ENCODE results near the gene EIPR1. TPM values are rescaled to one million over a fixed set of nuclear protein-coding genes. Genes with fewer than 3 reads are reported as not detected.
"Not testable (repeated sequence)": the region's sequence is repeated elsewhere in the genome, so short reads cannot be mapped to it uniquely, and the experiment has no call there.

The EIPR1 gene
- total RNA-seq, 1 donor from 2014 or later: 8.4 TPM

DNA sequence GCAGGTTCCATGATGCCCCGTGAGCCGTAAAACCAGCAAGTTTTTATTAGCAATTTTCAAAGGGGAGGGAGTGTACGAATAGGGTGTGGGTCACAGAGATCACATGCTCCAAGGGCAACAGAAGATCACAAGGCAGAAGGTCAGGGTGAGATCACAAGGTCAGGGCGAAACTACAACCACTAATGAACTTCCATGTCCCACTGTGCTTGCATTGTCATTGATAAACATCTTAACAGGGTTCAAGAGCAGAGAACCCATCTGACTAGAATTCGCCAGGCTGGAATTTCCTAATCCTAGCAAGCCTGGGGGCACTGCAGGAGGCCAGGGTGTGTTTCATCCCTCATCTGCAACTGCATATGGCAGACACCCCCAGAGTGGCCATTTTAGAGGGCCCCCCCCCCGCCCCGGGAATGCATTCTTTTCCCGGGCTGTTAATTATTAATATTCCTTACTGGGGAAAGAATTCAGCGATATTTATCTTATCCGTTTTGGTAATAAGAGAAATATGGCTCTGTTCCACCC, 178.9 kb downstream of the EIPR1 start:
- ATAC-seq (ENCODE audit: poor library complexity): not testable (repeated sequence)

DNA sequence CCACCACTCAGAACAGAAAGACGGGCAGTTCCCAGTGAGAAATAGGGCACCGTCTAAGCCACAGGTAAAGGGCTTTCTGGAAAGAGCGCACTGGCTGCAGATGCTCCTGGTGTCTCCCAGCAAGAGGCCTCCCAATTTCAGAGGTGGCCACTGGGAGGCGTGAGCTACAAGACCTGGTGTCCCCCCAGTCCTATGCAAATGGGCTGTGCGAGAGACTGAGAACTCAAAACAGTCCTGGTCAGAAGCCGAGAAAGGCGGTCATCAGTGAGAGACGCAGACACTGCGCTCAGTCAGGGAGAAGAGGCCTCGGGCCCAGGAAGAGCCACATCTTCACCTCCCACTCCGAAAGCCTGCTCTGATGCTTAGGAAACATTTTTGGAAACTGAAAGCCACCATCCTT, 179.5 kb downstream of the EIPR1 start:
- DNase-seq (no peak), ATAC-seq (ENCODE audit: poor library complexity) (no peak)
- intact Hi-C loops (cut with DNase I): no loop called here

More for the DNA sequence above, 178.9 kb downstream of the EIPR1 start:
- intact Hi-C loops (cut with DNase I); DNase-seq: not testable (repeated sequence)

DNA sequence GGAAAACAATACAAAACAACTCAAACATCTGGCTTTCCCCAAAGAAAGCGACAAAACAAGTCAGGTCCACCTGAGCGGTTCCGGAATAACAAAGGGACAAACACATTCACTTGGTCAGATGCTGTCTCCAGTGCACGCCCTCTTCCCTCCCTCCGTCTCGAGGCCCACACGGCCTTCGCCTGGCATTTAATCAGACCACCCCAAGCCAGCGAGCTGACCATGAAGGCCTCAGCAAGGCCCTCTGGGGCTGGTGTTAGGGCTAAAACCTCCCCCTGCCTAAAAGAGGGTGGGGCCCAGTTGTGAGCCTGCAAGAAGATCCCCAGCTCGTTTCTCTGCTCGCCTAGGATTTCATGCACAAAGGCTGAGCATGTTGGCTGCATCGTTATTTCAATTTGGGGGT, 180.3 kb downstream of the EIPR1 start:
- intact Hi-C loops (cut with DNase I): no loop called here
- DNase-seq (no peak), ATAC-seq (ENCODE audit: poor library complexity) (no peak)

DNA sequence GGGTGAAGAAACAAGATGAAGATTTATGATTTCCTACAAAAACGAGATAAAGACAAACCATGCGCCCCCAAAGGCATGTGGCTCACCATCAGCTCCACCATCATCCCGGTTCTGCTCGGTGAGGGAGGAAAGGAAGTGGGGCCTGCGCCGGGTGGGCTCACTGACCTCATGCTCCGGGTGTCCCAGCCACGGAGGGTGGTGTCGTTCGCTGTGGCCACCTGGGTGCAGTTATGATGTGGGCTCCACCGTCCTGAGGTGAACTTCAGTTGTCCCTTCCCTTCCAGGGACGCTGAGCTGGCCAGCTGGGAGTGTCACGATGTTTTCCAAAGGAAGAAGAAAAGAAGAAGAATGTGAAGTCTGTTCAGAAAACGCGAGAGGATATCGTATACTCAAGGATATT, 180.9 kb downstream of the EIPR1 start:
- peak; percentile 32 for DNase-seq
- intact Hi-C loops (cut with DNase I): no loop called here
- ATAC-seq (ENCODE audit: poor library complexity): no peak

DNA sequence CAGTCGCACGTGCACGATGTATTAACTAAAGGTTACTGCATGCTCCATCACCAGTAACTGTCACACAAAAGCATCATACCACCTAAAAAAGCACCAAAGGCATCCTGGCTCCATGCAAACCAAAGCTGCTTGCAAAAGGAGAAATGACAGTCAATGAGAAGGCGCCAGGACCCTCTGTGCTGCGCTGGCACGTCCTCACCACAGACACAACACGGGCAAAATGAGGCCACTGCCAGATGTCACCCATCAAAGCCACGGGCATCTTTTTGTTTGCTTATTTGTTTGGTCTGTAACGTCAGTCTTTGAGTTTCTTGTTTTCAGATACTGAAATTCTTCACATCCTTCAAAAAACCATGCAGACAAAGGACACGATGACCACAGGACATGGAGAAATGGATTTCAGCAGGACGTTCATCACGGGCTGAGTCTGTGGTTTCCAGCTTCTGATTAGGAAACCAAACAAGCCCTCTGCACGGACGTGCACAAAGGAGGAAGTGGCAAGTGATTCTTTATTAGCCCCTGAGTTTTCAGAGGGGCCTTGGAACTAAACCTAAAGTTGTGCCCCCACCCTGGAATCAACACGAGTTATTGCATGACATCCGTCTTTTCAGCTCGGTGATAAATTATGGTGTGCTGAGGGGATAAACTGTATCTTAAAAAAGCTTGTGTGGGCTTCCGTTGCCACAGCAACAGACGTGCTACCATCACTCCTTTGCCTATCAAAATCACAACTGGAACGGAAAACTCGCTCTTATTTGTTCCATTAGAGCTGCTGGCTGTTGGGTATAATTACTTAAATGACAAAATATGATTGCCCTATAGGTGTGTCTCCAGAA, 181.8 kb downstream of the EIPR1 start:
- DNase-seq: peak; percentile 7
- intact Hi-C loops (cut with DNase I): no loop called here
- ATAC-seq (ENCODE audit: poor library complexity): no peak

DNA sequence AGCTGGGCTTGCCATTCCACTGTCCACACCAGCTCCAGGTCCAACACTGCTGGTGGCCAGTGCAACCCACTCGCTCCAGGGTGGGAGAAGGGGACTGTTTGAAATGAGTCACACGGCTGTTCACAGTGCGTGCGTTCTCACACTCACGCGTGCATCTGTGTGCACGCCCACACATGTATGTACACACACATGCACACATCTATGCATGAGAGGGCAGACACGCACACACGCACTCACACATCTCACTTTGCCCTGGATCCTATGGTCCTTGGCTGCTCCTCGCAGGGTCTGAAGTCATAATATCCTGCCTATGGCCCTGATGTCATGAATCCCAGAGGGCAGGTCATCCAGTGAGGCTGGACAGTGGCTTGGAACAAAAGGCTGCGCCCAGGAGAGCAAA, 182.8 kb downstream of the EIPR1 start:
- DNase-seq (peak; percentile 34), ATAC-seq (ENCODE audit: poor library complexity) (no peak)
- intact Hi-C loops (cut with DNase I): no loop called here

DNA sequence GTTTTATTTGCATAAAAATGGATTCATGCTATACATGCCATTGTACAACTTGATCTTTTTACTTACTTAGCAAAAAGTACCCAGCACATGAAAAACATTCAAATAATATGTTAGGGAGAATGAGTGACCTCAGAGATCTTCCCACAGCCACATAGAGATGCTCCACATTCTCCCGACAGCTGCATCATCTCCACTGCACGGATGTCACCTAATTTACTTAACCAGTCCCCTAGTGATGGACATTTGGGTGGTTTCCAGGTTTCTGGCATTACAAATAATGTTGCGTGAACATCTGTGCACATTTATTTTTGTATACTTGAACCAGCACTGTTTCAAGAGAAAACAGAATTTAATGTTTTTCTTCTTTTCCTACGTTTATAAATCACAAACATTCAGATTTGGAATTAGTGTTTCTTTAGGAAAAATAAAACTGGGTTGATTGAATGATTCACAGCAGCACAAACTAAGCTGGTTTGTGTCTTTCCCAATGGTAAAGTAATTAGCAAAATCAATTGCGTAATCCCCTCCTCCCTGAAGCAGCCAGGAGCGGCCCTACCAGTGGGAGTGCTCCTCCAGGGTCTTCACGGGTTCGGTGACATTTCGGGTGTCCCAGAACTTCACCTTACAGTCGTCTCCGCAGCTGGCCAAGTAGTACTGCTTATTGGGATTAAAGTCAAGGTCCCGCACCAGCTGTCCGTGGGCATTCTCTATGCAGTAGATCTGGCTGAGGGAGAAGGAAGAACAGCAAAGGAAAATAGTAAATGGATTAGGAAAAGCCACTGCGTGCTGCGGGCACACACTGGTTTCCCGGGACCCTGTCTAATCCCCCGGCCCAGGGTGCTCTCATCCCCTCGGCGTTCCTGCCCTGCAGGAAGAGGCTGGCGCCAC, 183.9 kb downstream of the EIPR1 start:
- ATAC-seq (ENCODE audit: poor library complexity): no peak
- intact Hi-C loops (cut with DNase I): no loop called here
- DNase-seq: peak; percentile 19

DNA sequence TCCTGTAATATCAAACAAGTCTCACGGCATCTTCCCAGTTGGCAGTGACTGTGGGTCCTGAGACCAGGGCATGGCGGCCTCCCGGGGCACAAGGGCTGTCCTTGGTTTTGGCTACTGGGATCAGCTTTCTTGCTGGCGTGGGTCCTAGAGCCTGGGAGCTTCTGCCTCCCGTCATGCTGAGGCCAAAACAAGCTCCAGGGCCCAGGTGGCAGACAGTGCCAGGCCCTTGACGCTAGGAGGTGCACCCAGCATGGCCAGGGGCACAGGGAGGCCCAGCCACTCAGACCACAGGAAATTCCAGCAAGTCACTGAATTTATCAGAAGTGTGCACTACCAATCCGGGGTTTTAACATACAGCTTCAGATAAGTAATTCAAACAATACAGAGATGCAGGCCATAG, 184.7 kb downstream of the EIPR1 start:
- no peak for ATAC-seq (ENCODE audit: poor library complexity)
- peak; percentile 37 for DNase-seq
- intact Hi-C loops (cut with DNase I): no loop called here

DNA sequence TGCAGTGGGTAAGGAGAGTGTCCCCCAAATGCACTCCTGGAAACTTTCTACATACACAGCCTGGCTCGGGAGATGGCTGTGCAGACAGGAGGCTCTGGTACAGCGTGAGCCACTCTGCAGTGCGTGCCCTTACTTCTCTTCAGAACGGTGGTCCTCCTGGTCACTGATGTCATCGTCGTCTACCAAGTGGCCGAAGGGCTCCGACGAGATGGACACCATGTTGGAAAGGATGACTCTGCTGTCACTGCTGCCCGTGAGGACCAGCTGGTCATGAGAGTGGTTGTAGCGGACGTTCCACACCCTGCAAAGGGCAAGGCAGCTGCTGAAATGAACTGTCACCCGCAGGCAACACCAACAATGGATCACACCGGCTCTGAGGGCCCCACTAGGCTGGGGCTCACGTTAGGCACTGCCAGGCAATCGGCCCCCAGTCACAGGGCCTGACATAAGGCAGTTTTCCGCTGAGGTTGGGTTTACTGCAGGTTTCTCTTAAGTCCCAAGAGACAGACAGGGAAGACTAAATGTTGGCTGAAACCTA, 185.3 kb downstream of the EIPR1 start:
- peak; percentile 8 for DNase-seq
- ATAC-seq (ENCODE audit: poor library complexity): no peak
- intact Hi-C loops (cut with DNase I): no loop called here

DNA sequence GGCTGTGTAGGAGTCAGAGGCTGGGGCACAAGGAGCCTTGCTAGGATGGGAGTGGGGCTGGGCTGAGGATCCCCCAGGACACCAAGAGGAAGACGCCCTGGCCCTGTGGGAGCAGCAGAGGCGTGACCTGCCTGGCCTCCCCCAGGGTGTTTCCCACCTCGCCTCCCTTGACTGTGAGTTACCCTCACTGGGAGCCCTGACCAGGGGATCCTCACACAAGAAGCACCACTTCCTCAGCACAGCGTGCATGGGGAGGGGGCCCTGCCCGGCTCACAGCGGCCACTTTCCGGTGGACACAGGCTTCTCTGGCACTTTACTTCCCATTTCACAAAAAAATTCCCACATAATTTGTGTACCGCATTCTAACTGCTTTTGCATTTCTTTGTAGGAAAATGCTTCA, 187.7 kb downstream of the EIPR1 start:
- DNase-seq: peak; percentile 16
- intact Hi-C loops (cut with DNase I): no loop called here
- ATAC-seq (ENCODE audit: poor library complexity): no peak

DNA sequence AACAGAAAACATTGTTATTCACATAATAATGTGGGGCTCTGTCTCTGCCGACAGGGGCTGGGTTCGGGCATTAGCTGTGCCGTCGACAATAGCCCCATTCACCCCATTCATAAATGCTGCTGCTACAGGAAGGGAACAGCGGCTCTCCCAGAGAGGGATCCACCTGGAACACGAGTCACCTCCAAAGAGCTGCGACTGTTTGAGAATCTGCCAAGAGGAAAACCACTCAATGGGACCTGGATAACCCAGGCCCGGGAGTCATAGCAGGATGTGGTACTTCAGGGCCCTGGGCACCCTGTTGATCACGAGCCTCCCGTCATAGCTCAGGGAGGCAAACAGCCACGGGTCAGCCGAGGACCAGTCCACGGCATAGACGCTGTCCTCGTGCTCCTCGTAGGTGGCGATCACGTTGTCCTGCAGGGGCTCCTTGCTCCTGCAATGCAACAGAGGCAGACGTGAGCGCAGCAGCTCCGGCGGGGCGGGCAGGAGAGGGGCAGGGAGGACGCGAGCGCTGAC, 188.5 kb downstream of the EIPR1 start:
- ATAC-seq (ENCODE audit: poor library complexity) (no peak), DNase-seq (peak; percentile 27)
- intact Hi-C loops (cut with DNase I): no loop called here

DNA sequence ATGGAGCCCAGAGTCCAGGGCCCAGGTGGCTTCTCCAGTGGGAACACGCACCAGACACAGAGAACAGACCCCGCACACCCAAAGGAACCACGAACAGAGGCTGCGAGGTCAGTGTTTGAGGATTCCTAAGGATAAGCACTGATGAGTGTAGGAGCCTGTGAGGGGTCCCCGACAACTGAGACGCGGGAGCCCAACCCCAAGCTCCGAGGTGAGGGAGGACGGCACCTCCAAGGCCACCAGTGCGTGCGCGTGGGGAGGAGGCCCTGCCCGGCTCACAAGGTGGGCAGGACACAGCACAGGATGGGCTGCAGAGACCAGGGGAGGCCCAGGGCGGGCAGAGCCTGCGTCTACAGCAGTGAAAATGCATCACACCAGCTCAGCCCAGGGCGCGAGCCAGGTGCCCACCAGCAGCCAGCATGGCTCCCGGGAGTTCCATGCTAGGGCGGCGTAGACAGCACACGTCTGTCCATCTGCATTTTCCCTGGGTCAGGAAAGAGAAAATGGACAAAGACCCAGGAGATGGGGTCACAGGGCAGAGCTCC, 189.1 kb downstream of the EIPR1 start:
- DNase-seq (peak; percentile 17), ATAC-seq (ENCODE audit: poor library complexity) (no peak)
- intact Hi-C loops (cut with DNase I): no loop called here

DNA sequence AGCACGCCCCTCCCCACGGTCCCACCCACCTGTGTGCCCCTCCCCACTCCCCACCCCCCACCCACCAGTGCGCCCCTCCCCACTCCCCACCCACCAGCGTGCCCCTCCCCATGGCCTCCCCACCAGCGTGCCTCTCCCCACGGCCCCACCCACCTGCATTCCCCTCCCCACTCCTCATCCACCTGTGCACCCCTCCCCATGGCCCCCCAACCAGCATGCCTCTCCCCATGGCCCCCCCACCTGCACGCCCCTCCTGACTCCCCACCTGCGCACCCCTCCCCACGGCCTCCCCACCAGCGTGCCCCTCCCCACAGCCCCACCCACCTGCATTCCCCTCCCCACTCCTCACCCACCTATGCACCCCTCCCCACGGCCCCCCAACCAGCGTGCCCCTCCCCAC, 190.2 kb downstream of the EIPR1 start:
- intact Hi-C loops (cut with DNase I): no loop called here
- peak; percentile 8 for DNase-seq

DNA sequence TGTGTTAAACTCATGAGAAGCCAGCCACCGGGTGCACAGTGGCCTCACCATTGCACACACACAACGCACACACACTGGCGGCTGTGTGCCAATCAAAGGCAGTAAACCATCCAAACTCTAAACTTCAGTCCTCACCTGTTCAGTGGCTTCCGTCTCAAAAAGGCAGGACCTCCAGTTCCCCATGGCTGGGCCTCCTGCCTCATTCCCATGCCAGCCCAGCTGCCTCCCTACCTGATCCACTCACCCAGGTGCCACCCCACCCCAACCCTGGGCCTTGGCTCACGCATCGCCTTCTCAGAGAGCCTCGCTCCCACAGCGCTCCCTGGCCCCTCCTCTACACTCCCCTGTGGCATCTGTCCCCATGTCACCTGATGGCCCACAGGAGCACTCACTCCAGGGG, 190.9 kb downstream of the EIPR1 start:
- intact Hi-C loops (cut with DNase I): no loop called here
- DNase-seq (peak; percentile 26), ATAC-seq (ENCODE audit: poor library complexity) (no peak)

More for the DNA sequence above, 190.2 kb downstream of the EIPR1 start:
- ATAC-seq (ENCODE audit: poor library complexity): no peak

DNA sequence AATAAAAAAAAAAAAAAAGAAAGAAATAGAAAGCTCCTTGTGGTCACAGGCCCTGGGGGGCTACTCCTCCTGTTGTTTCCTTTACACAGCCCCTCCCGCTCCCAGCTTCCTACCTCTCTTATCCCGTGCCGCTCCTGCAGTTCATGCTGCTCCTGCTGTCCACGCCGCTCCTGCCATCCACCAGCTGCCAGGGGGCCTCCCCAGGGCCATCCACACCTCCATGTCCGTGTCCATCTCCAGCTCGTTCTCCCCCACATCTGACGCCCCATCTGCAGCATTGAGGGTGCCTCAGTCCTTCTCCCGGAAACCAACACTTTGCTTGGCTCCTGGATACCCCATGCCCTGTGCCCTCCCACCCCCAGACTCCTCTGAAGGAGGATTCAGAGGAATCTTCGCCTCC, 191.7 kb downstream of the EIPR1 start:
- DNase-seq (peak; percentile 33), ATAC-seq (ENCODE audit: poor library complexity) (no peak)
- intact Hi-C loops (cut with DNase I): no loop called here

DNA sequence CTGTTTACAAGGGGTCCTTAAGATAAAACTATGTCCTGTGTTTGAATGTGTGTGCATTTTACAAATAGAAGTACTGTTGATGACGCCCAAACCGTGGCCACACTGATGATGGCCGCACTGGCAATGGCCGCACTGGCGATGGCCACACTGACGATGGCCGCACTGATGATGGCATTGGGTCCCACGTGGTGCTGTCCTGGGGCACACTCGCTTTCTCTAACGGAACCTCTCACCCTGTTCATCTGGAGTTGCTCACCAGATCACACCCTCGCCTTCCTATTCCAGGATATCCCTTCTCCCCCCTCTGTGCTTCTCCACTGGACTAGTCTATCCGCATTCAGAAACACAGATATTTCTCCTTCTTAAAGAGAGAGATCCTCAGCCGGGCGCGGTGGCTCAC, 192.4 kb downstream of the EIPR1 start:
- DNase-seq: peak; percentile 23
- ATAC-seq (ENCODE audit: poor library complexity): no peak
- intact Hi-C loops (cut with DNase I): no loop called here

DNA sequence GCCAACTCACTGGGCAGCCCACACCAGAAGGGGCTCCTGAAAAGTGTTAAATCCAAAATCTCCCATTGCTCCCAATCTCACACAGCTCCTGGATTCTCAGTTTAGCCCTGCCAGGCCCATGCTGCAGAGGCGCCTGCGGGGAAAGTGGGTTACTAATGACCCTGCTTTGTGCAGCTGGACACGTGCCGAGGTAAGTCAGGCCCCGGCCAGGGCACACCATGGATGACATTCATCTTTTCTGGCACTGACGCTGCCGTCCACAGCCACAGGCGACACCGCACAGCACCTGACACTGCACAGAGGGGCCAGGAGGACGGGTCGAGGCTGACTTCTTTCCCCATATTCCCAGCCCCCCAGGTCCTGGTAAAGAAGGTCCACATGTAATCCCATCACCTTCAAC, 193.5 kb downstream of the EIPR1 start:
- peak; percentile 53 for ATAC-seq (ENCODE audit: poor library complexity)
- peak; percentile 46 for DNase-seq
- intact Hi-C loops (cut with DNase I): no loop called here

DNA sequence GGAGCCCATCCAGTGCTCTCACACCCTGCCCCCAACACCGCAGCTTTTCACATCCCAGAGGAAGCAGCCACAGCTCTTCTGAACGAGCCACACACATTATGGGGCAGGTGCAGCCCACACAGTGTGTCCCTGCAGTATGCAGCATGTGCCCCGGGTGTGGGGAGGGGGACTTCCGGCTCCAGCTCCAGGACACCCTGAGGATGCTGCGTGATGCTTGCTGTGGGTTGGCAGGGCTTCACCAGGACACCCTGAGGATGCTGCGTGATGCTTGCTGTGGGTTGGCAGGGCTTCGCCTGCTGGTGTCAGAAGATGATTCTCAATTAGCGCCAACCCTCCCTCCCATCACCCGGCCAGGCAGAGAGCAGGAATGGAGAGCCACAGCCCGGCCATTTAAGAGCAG, 193.9 kb downstream of the EIPR1 start:
- no peak for DNase-seq

DNA sequence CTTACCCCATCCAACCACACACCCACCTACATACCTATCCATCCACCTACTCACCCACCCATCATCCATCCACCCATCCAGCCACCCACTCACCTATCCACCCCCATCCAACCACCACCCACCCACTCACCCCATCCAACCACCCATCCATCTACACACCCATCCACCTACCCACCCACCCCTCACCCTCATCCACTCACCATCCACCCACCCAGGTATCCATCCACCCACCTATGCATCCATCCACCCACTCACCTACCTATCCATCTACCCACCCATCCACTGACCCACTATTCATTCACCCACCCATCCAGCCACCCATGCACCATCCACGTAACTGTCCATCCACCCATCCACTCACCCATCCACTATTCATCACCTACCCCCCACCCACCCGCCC, 194.8 kb downstream of the EIPR1 start:
- intact Hi-C loops (cut with DNase I): no loop called here
- DNase-seq (peak; percentile 6), ATAC-seq (ENCODE audit: poor library complexity) (no peak)

More for the DNA sequence above, 193.9 kb downstream of the EIPR1 start:
- intact Hi-C loops (cut with DNase I): no loop called here
- no peak for ATAC-seq (ENCODE audit: poor library complexity)

Data from Right ventricle myocardium superior (tissue), 1 donor.